ENCODE results near the gene IL17RA. TPM values are rescaled to one million over a fixed set of nuclear protein-coding genes. Genes with fewer than 3 reads are reported as not detected.

IL17RA gene
- total and polyA plus RNA-seq, 2 of the 4 experiments (the other 2 are of a cell fraction): 5.2 to 15.3 TPM

DNA sequence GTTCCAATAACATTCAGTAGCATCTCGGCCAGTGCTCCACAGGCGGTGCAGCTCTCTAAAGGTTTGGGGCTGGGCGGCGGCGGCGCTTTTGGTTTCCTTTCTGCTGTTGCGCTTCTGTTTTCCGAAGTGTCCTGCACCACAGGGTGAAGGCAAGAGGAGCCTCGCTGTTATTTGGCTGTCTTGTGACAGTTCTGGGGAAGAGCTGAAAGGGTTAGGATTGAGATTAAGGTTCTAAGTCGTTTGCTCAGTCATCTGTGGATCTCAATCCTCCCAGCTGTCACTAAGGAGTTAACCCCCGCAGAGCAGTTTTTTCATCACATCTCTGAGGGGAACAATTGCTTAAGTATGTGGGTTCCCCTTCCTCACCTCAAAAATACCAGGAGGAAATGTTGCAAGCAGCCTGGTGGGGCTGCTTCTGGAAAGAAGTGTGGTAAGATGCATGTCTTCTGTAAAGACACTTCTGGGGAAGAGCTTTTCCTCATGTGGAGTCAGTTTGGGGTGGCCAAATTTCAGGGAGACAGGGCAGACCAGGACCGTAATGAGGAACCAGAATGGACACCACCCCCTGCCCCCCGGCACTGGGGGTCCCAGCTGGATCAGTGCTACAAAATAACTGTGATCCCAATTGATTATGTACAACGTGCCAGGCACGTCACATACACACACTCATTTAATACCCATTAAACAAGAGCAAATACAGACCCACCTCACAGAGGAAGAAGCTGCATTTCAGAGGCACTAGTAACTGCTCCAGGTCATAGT lies 22.2 kb downstream of the IL17RA start:
- H3K4me2 ChIP-seq (ENCODE audit: low read depth, low read length): no peak overlapping the region
- H3K27me3 ChIP-seq (ENCODE audit: control insufficient read depth, insufficient read depth, low read length): no peaks in the 10 kb centered on the region
- H4K20me1 ChIP-seq (ENCODE audit: insufficient read depth, low read length): 0 out of 2 replicates have a peak, but pooled peaks cover 4% of the 10 kb centered on the region
- ATAC-seq (ENCODE audit: low read depth) (no peak), DNase-seq (no peak)
- H3K4ac ChIP-seq (ENCODE audit: low read depth, low read length): no peak overlapping the region
- H2AK9ac ChIP-seq (replicated peaks; ENCODE audit: low read depth, low read length, poor library complexity): peak overlapping the region; percentile 31
- WGBS, 2 experiments (ENCODE audit: extremely low coverage in 2 of 2, insufficient read length in 1 of 2): 89% methylated on average over 4 of the region's 15 CpGs; no CpG with 5 or more reads in 1 of the 2 experiments
- peaks cover 5% of the 10 kb centered on the region for H3K9me1 ChIP-seq (ENCODE audit: insufficient read depth, low read length)
- intact Hi-C loops (cut with micrococcal nuclease): no loop called here
- H2AK5ac ChIP-seq (ENCODE audit: low read depth, low read length): no peak overlapping the region
- TF ChIP-seq, protein P1, sequence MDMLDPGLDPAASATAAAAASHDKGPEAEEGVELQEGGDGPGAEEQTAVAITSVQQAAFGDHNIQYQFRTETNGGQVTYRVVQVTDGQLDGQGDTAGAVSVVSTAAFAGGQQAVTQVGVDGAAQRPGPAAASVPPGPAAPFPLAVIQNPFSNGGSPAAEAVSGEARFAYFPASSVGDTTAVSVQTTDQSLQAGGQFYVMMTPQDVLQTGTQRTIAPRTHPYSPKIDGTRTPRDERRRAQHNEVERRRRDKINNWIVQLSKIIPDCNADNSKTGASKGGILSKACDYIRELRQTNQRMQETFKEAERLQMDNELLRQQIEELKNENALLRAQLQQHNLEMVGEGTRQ (IDR thresholded peaks at IDR 0.05; ENCODE audit: low read depth, low read length): no peak
- no peak for TF ChIP-seq MAZ (IDR thresholded peaks at IDR 0.05; ENCODE audit: borderline replicate concordance, low read depth, low read length)
- no peak for TF ChIP-seq FOS (IDR thresholded peaks at IDR 0.05; ENCODE audit: low read depth, low read length)
- TF ChIP-seq POLR2A (IDR thresholded peaks at IDR 0.05; ENCODE audit: low read depth, low read length): no peak
- TF ChIP-seq RAD21 (IDR thresholded peaks at IDR 0.05; ENCODE audit: low read length): no peak
- TF ChIP-seq CEBPB (IDR thresholded peaks at IDR 0.05; ENCODE audit: low read depth, low read length): no peak
- TF ChIP-seq SMC3 (IDR thresholded peaks at IDR 0.05; ENCODE audit: low read depth, low read length): no peak
- TF ChIP-seq BHLHE40 (IDR thresholded peaks at IDR 0.05; ENCODE audit: low read depth, low read length): no peak
- no peak for TF ChIP-seq RCOR1 (IDR thresholded peaks at IDR 0.05; ENCODE audit: insufficient replicate concordance, low read length)
- H2BK5ac ChIP-seq (ENCODE audit: low read depth, low read length, poor library complexity, severe bottlenecking): no peak overlapping the region
- H3K18ac ChIP-seq (ENCODE audit: low read depth, low read length): no peak overlapping the region
- H3K36me3 ChIP-seq (ENCODE audit: control insufficient read depth, insufficient read depth, low read length): peaks cover 58% of the 10 kb centered on the region
- no peak overlapping the region for H4K8ac ChIP-seq (ENCODE audit: low read depth in 2 of 2, low read length in 2 of 2)
- dilution Hi-C loops (cut with HindIII; ENCODE audit: low sequenced_read_pairs, unreplicated experiment): no loop called here
- H3K9ac ChIP-seq (ENCODE audit: low read depth, low read length): no peak overlapping the region
- CTCF ChIA-PET: no interaction called here
- in situ Hi-C loops (cut with MboI; ENCODE audit: low sequenced_read_pairs): no loop called here
- no peaks in the 10 kb centered on the region for H3K9me3 ChIP-seq (ENCODE audit: control insufficient read depth, insufficient read depth, low read length)
- H4K91ac ChIP-seq (ENCODE audit: insufficient read depth, low read depth, low read length): no peak overlapping the region
- no peaks in the 10 kb centered on the region for H3K4me1 ChIP-seq (ENCODE audit: control insufficient read depth, insufficient read depth, low read length)
- no peak overlapping the region for H3K56ac ChIP-seq (ENCODE audit: extremely low read depth, insufficient read depth, low read length)
- H4K5ac ChIP-seq (ENCODE audit: low read depth, low read length): no peak overlapping the region
- H2BK120ac ChIP-seq (ENCODE audit: low read depth, low read length): no peak overlapping the region
- no TSS peak for BruUV-seq (replicated peaks)
- H2BK20ac ChIP-seq (ENCODE audit: low read depth, low read length): no peak overlapping the region
- no peak overlapping the region for H2AFZ ChIP-seq (replicated peaks; ENCODE audit: low read length, poor library complexity)
- no peak overlapping the region for H2BK15ac ChIP-seq (ENCODE audit: low read depth, low read length)
- no peak overlapping the region for H3K23ac ChIP-seq (ENCODE audit: low read depth, low read length)
- H3K4me3 ChIP-seq (ENCODE audit: insufficient read depth, low read depth, low read length): no peak overlapping the region
- H3K14ac ChIP-seq (replicated peaks; ENCODE audit: low read depth, low read length): no peak overlapping the region
- POLR2A ChIA-PET (ENCODE audit: unreplicated experiment): no interaction called here
- no peak overlapping the region for H3K27ac ChIP-seq (ENCODE audit: insufficient read depth, low read length)
- no peaks in the 10 kb centered on the region for H3K79me1 ChIP-seq (ENCODE audit: low read depth in 1 of 2, low read length in 2 of 2)
